Mesenchymal stem cell (in vitro differentiated cells and primary cell): ENCODE data around the gene USP11.
A peak's percentile ranks its signal among the peaks of the same experiment; 100 is the strongest.

Experiments used
- DNase-seq: peaks from one replicate; pipeline ENCODE4 v3.0.0-alpha.2; 2013
- H2AFZ ChIP-seq: one replicate; pipeline ENCODE4 v1.6.1; 2013; ENCODE audit warnings: low read depth, mild to moderate bottlenecking, control low read depth, inconsistent platforms, low read length, moderate library complexity
- H2AK5ac ChIP-seq: 2 replicates; pipeline ENCODE4 v1.6.1; 2013; ENCODE audit warnings: low read length, moderate library complexity, mild to moderate bottlenecking, inconsistent platforms; ENCODE audit not compliant: severe bottlenecking
- H2BK120ac ChIP-seq: one replicate; pipeline ENCODE4 v1.6.1; 2013; ENCODE audit warnings: low read depth, mild to moderate bottlenecking, inconsistent platforms, low read length, moderate library complexity
- H2BK12ac ChIP-seq, 2 experiments: one replicate each; pipeline ENCODE4 v1.6.1; 2013; ENCODE audit warnings: inconsistent platforms in 2 of 2, low read length in 2 of 2, mild to moderate bottlenecking in 2 of 2, moderate library complexity in 2 of 2, control low read depth in 1 of 2
- H2BK15ac ChIP-seq: one replicate; pipeline ENCODE4 v1.6.1; 2013; ENCODE audit warnings: mild to moderate bottlenecking, low read depth, inconsistent platforms; ENCODE audit not compliant: poor library complexity, severe bottlenecking
- H2BK5ac ChIP-seq: 2 replicates; pipeline ENCODE4 v1.6.1; 2013; ENCODE audit warnings: low read depth, mild to moderate bottlenecking, low read length, control low read depth, inconsistent platforms; ENCODE audit not compliant: poor library complexity, severe bottlenecking
- H3K14ac ChIP-seq, 2 experiments: one replicate each; pipeline ENCODE4 v1.6.1; 2013; ENCODE audit warnings: inconsistent platforms in 2 of 2, low read length in 2 of 2, control low read depth in 1 of 2, mild to moderate bottlenecking in 1 of 2, moderate library complexity in 1 of 2
- H3K18ac ChIP-seq, 2 experiments: one replicate each; pipeline ENCODE4 v1.6.1; 2013; ENCODE audit warnings: inconsistent platforms in 2 of 2, low read length in 2 of 2, control low read depth in 1 of 2, low read depth in 1 of 2, mild to moderate bottlenecking in 1 of 2
- H3K23ac ChIP-seq, 2 experiments: one replicate each; pipeline ENCODE4 v1.6.1; 2013; ENCODE audit warnings: inconsistent platforms in 2 of 2, low read length in 2 of 2, mild to moderate bottlenecking in 2 of 2, moderate library complexity in 2 of 2, control low read depth in 1 of 2
- H3K27ac ChIP-seq: 2 replicates; pipeline ENCODE4 v1.5.1; 2013; ENCODE audit warnings: mild to moderate bottlenecking, moderate library complexity, low read length, control low read depth, inconsistent platforms; ENCODE audit not compliant: poor library complexity, severe bottlenecking
- H3K27me3 ChIP-seq, 2 experiments: 2 replicates each; pipeline versions ENCODE4 v1.6.1 to v1.7.0; 2013; ENCODE audit warnings: low read length in 2 of 2, mild to moderate bottlenecking in 2 of 2, moderate library complexity in 2 of 2, control low read depth in 1 of 2, inconsistent platforms in 1 of 2; ENCODE audit not compliant: control insufficient read depth in 1 of 2, insufficient read depth in 1 of 2
- H3K36me3 ChIP-seq, 2 experiments: 2 replicates each; pipeline versions ENCODE4 v1.6.1 to v1.7.0; 2013; ENCODE audit warnings: low read length in 2 of 2, control low read depth in 1 of 2, inconsistent platforms in 1 of 2, low read depth in 1 of 2, mild to moderate bottlenecking in 1 of 2; ENCODE audit not compliant: insufficient read depth in 2 of 2, control insufficient read depth in 1 of 2
- H3K4ac ChIP-seq, 2 experiments: one replicate each; pipeline ENCODE4 v1.6.1; 2013; ENCODE audit warnings: inconsistent platforms in 2 of 2, low read length in 2 of 2, mild to moderate bottlenecking in 2 of 2, moderate library complexity in 2 of 2, control low read depth in 1 of 2, low read depth in 1 of 2
- H3K4me1 ChIP-seq: 2 replicates; pipeline ENCODE4 v1.6.1; 2013; ENCODE audit warnings: low read depth, low read length, control low read depth; ENCODE audit not compliant: control insufficient read depth, insufficient read depth
- H3K4me2 ChIP-seq: 2 replicates; pipeline ENCODE4 v1.6.1; 2013; ENCODE audit warnings: low read length, mild to moderate bottlenecking, inconsistent platforms; ENCODE audit not compliant: poor library complexity, severe bottlenecking
- H3K4me3 ChIP-seq, 2 experiments: 2 replicates each; pipeline versions ENCODE4 v1.5.1 to v1.7.0; 2013; ENCODE audit warnings: low read length in 2 of 2, mild to moderate bottlenecking in 2 of 2, control low read depth in 1 of 2, low read depth in 1 of 2; ENCODE audit not compliant: insufficient read depth in 1 of 2
- H3K79me1 ChIP-seq: replicated peaks from 2 replicates; pipeline ENCODE4 v1.6.1; 2013; ENCODE audit warnings: mild to moderate bottlenecking, control low read depth, low read length, inconsistent platforms; ENCODE audit not compliant: poor library complexity, severe bottlenecking
- H3K9ac ChIP-seq: 2 replicates; pipeline ENCODE4 v1.7.0; 2013; ENCODE audit warnings: mild to moderate bottlenecking, low read length, moderate library complexity
- H3K9me3 ChIP-seq: 2 replicates; pipeline ENCODE4 v1.7.0; 2013; ENCODE audit warnings: mild to moderate bottlenecking, low read length; ENCODE audit not compliant: control insufficient read depth
- H4K8ac ChIP-seq: one replicate; pipeline ENCODE4 v1.6.1; 2013; ENCODE audit warnings: inconsistent platforms, mild to moderate bottlenecking, low read length, moderate library complexity
- H4K91ac ChIP-seq: one replicate; pipeline ENCODE4 v1.6.1; 2013; ENCODE audit warnings: mild to moderate bottlenecking, low read length, inconsistent platforms
- WGBS: methylation state at CpG from one replicate; pipeline ENCODE4 v1.1.7; 2013; ENCODE audit warnings: mixed read lengths; 5-methylcytosine and 5-hydroxymethylcytosine counted together

Gene USP11

GRCh38 chrX:47200385-47201150 lies 32.2 kb upstream of the USP11 start:
- Histone ChIP-seq H4K91ac (no peak overlapping the region), H3K9ac (peak overlapping the region; percentile 39), H2BK12ac (no peak overlapping the region), H2AK5ac (no peak overlapping the region), H3K36me3 (peaks cover 73 to 92% of the 10 kb centered on the region in 2 experiments), H3K9me3 (no peaks in the 10 kb centered on the region), H3K27me3 (no peaks in the 10 kb centered on the region), H3K23ac (no peak overlapping the region), H3K4me3 (no peak overlapping the region), H2BK15ac (no peak overlapping the region), H3K4me2 (no peak overlapping the region), H3K4me1 (peaks cover 22% of the 10 kb centered on the region), H4K8ac (no peak overlapping the region), H3K27ac (no peak overlapping the region), H2BK120ac (no peak overlapping the region), H3K79me1 (peaks cover 17% of the 10 kb centered on the region), H2AFZ (no peak overlapping the region), H3K14ac (no peak overlapping the region), H3K4ac (no peak overlapping the region), H3K18ac (no peak overlapping the region), H2BK5ac (no peak overlapping the region)
- no peak for DNase-seq
- WGBS = 100% methylated on average over 5 of the region's 9 CpGs

GRCh38 chrX:47201345-47201944 lies 31.4 kb upstream of the USP11 start:
- Histone ChIP-seq H3K4me3 (no peak overlapping the region), H2AK5ac (no peak overlapping the region), H3K4me2 (no peak overlapping the region), H3K14ac (no peak overlapping the region), H3K79me1 (peaks cover 17% of the 10 kb centered on the region), H4K91ac (no peak overlapping the region), H3K18ac (no peak overlapping the region), H2BK120ac (no peak overlapping the region), H2BK15ac (no peak overlapping the region), H4K8ac (no peak overlapping the region), H2BK5ac (no peak overlapping the region), H2AFZ (no peak overlapping the region), H3K36me3 (peaks cover 79 to 98% of the 10 kb centered on the region in 2 experiments), H3K4ac (no peak overlapping the region), H3K23ac (no peak overlapping the region), H3K4me1 (peaks cover 20% of the 10 kb centered on the region), H3K27ac (no peak overlapping the region), H2BK12ac (no peak overlapping the region), H3K9me3 (no peaks in the 10 kb centered on the region), H3K27me3 (no peaks in the 10 kb centered on the region), H3K9ac (peak overlapping the region; percentile 39)
- WGBS = 96% methylated on average over 8 of the region's 9 CpGs
- DNase-seq = no peak

- Histone ChIP-seq H4K8ac (no peak overlapping the region), H3K79me1 (peaks cover 17% of the 10 kb centered on the region), H3K4me3 (no peak overlapping the region), H3K4me2 (no peak overlapping the region), H3K9me3 (no peaks in the 10 kb centered on the region), H3K36me3 (peaks cover 76 to 98% of the 10 kb centered on the region in 2 experiments), H2AFZ (no peak overlapping the region), H2BK15ac (no peak overlapping the region), H3K18ac (no peak overlapping the region), H3K23ac (no peak overlapping the region), H3K4me1 (peaks cover 15% of the 10 kb centered on the region), H2AK5ac (no peak overlapping the region), H3K27ac (no peak overlapping the region), H2BK120ac (no peak overlapping the region), H2BK12ac (no peak overlapping the region), H3K27me3 (no peaks in the 10 kb centered on the region), H3K9ac (no peak overlapping the region), H3K14ac (no peak overlapping the region), H4K91ac (no peak overlapping the region), H3K4ac (no peak overlapping the region), H2BK5ac (no peak overlapping the region)
- 98% methylated on average over 11 of the region's 11 CpGs for WGBS
- no peak for DNase-seq
Observed at GRCh38 chrX:47202316-47202715, 30.5 kb upstream of the USP11 start.

DNA sequence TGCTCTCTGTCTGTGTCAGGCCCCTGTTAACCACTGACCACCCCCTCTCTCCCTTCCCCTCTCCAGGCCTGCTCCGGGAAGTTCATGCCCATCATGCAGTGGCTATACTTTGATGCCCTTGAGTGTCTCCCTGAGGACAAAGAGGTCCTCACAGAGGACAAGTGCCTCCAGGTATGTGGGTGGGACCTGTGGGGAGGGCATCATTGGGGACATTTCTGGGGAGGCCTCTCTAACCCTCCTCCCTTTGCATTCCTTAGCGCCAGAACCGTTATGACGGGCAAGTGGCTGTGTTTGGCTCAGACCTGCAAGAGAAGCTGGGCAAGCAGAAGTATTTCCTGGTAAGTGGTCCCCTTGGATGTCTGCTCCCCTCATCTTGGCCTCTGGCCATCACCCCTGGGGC lies 29.9 kb upstream of the USP11 start:
- H2AFZ ChIP-seq = no peak overlapping the region

More for the DNA sequence above, 29.9 kb upstream of the USP11 start:
- peaks cover 12% of the 10 kb centered on the region for H3K4me1 ChIP-seq
- no peak overlapping the region for H3K27ac ChIP-seq
- no peak overlapping the region for H2BK120ac ChIP-seq
- no peak overlapping the region for H3K4me2 ChIP-seq
- H4K91ac ChIP-seq = no peak overlapping the region
- no peak overlapping the region for H3K4ac ChIP-seq
- no peak overlapping the region for H3K4me3 ChIP-seq
- no peak overlapping the region for H3K23ac ChIP-seq
- no peak overlapping the region for H3K14ac ChIP-seq
- no peak overlapping the region for H2AK5ac ChIP-seq
- H3K18ac ChIP-seq = no peak overlapping the region
- H3K36me3 ChIP-seq = peaks cover 76 to 98% of the 10 kb centered on the region in 2 experiments
- H3K9me3 ChIP-seq = no peaks in the 10 kb centered on the region
- no peak overlapping the region for H2BK5ac ChIP-seq
- 74% methylated on average over 3 of the region's 4 CpGs for WGBS
- H4K8ac ChIP-seq = no peak overlapping the region
- H2BK15ac ChIP-seq = no peak overlapping the region
- H2BK12ac ChIP-seq = no peak overlapping the region
- peaks cover 17% of the 10 kb centered on the region for H3K79me1 ChIP-seq
- no peak for DNase-seq
- H3K9ac ChIP-seq = no peak overlapping the region
- no peaks in the 10 kb centered on the region for H3K27me3 ChIP-seq
